Measurements from ENCODE around the gene RANBP9. TPM values are rescaled to one million over a fixed set of nuclear protein-coding genes. Genes with fewer than 3 reads are reported as not detected.

The RANBP9 gene
- total and polyA plus RNA-seq, 4 donors = 5.8 to 25.2 (median 14.1) TPM

- peaks cover 0 to 1% (median 0%) of the 10 kb centered on the region in 4 donors for H3K9me3 ChIP-seq (ENCODE audit: control insufficient read depth in 4 of 4, low read length in 3 of 4)
- H3K9ac ChIP-seq (ENCODE audit: low read depth in 1 of 2, low read length in 2 of 2) = no peak overlapping the region
- H3K4me1 ChIP-seq (ENCODE audit: control insufficient read depth in 4 of 4, insufficient read depth in 4 of 4, low read length in 3 of 4) = peaks cover 3 to 18% (median 13%) of the 10 kb centered on the region in 4 donors
- H3K27ac ChIP-seq (ENCODE audit: low read depth in 1 of 2, low read length in 2 of 2) = no peak overlapping the region
- DNase-seq (ENCODE audit: low spot score) = no peak
- H3K27me3 ChIP-seq (ENCODE audit: control insufficient read depth in 4 of 4, insufficient read depth in 4 of 4, low read length in 3 of 4) = no peaks in the 10 kb centered on the region
- H3K4me3 ChIP-seq (ENCODE audit: low read depth in 1 of 3, low read length in 3 of 3) = no peak overlapping the region
- WGBS = 71% methylated on average over 2 of the region's 2 CpGs
- H3K36me3 ChIP-seq (ENCODE audit: control insufficient read depth in 4 of 4, insufficient read depth in 3 of 4, low read depth in 1 of 4, low read length in 3 of 4) = no peaks in the 10 kb centered on the region
- TF ChIP-seq ATF3 (IDR thresholded peaks at IDR 0.05) = no peak
- TF ChIP-seq HNF4A (conservative IDR thresholded peaks at IDR 0.05) = no peak
Observed at GRCh38 chr6:13661647-13662046, 50.0 kb downstream of the RANBP9 start.

- DNase-seq (ENCODE audit: low spot score) = no peak
- Histone ChIP-seq H3K9me3 (ENCODE audit: control insufficient read depth in 4 of 4, low read length in 3 of 4) (peaks cover 0 to 1% (median 0%) of the 10 kb centered on the region in 4 donors), H3K9ac (ENCODE audit: low read depth in 1 of 2, low read length in 2 of 2) (no peak overlapping the region), H3K36me3 (ENCODE audit: control insufficient read depth in 4 of 4, insufficient read depth in 3 of 4, low read depth in 1 of 4, low read length in 3 of 4) (no peaks in the 10 kb centered on the region), H3K27me3 (ENCODE audit: control insufficient read depth in 4 of 4, insufficient read depth in 4 of 4, low read length in 3 of 4) (no peaks in the 10 kb centered on the region), H3K27ac (ENCODE audit: low read depth in 1 of 2, low read length in 2 of 2) (no peak overlapping the region), H3K4me1 (ENCODE audit: control insufficient read depth in 4 of 4, insufficient read depth in 4 of 4, low read length in 3 of 4) (peaks cover 3 to 18% (median 13%) of the 10 kb centered on the region in 4 donors), H3K4me3 (ENCODE audit: low read depth in 1 of 3, low read length in 3 of 3) (no peak overlapping the region)
- TF ChIP-seq SP1 (IDR thresholded peaks at IDR 0.05) (no peak), ZBTB33 (IDR thresholded peaks at IDR 0.05) (no peak), RXRA (IDR thresholded peaks at IDR 0.05) (no peak), FOXA2 (IDR thresholded peaks at IDR 0.05) (no peak), HNF4A (conservative IDR thresholded peaks at IDR 0.05) (no peak), NR2F2 (IDR thresholded peaks at IDR 0.05) (no peak), HNF4G (IDR thresholded peaks at IDR 0.05) (no peak), RAD21 (IDR thresholded peaks at IDR 0.05) (no peak), GABPA (IDR thresholded peaks at IDR 0.05 in 1 of 2, conservative IDR thresholded peaks at IDR 0.05 in 1 of 2) (no peak), EGR1 (IDR thresholded peaks at IDR 0.05; ENCODE audit: low read depth in 2 of 2) (no peak), YY1 (IDR thresholded peaks at IDR 0.05) (no peak), ATF3 (IDR thresholded peaks at IDR 0.05) (no peak)
- 100% methylated on average over 1 of the region's 1 CpG for WGBS
Observed at GRCh38 chr6:13660893-13661292, 50.7 kb downstream of the RANBP9 start.

GRCh38 chr6:13660273-13660672, 51.4 kb downstream of the RANBP9 start:
- peaks cover 3 to 18% (median 13%) of the 10 kb centered on the region in 4 donors for H3K4me1 ChIP-seq (ENCODE audit: control insufficient read depth in 4 of 4, insufficient read depth in 4 of 4, low read length in 3 of 4)
- no peak for DNase-seq (ENCODE audit: low spot score)
- no peak overlapping the region for H3K4me3 ChIP-seq (ENCODE audit: low read depth in 1 of 3, low read length in 3 of 3)
- H3K9ac ChIP-seq (ENCODE audit: low read depth in 1 of 2, low read length in 2 of 2) = no peak overlapping the region
- H3K36me3 ChIP-seq (ENCODE audit: control insufficient read depth in 4 of 4, insufficient read depth in 3 of 4, low read depth in 1 of 4, low read length in 3 of 4) = no peaks in the 10 kb centered on the region
- H3K9me3 ChIP-seq (ENCODE audit: control insufficient read depth in 4 of 4, low read length in 3 of 4) = peaks cover 0 to 1% (median 0%) of the 10 kb centered on the region in 4 donors
- TF ChIP-seq HNF4A (conservative IDR thresholded peaks at IDR 0.05) = no peak
- TF ChIP-seq SP1 (IDR thresholded peaks at IDR 0.05) = no peak
- TF ChIP-seq EGR1 (IDR thresholded peaks at IDR 0.05; ENCODE audit: low read depth in 2 of 2) = no peak
- TF ChIP-seq JUND (IDR thresholded peaks at IDR 0.05) = no peak
- no peak for TF ChIP-seq NR2F2 (IDR thresholded peaks at IDR 0.05)
- no peak overlapping the region for H3K27ac ChIP-seq (ENCODE audit: low read depth in 1 of 2, low read length in 2 of 2)
- 98% methylated on average over 1 of the region's 1 CpG for WGBS
- H3K27me3 ChIP-seq (ENCODE audit: control insufficient read depth in 4 of 4, insufficient read depth in 4 of 4, low read length in 3 of 4) = no peaks in the 10 kb centered on the region

All from liver (tissue), 9 donors.